Uterus (tissue), 4 donors: ENCODE results near the gene F2RL3. TPM values are rescaled to one million over a fixed set of nuclear protein-coding genes. Genes with fewer than 3 reads are reported as not detected.

Experiments used
- DNase-seq, 2 donors: peaks; one replicate each; pipeline ENCODE4 v3.0.0-alpha.2; 2019 to 2020
- H3K27ac ChIP-seq, 2 donors: fragments of 200-600 bp; sonication (generic); 1 replicate in 1 of 2; 2 replicates in 1 of 2; pipeline ENCODE4 v1.5.1; 2016 to 2018
- H3K27me3 ChIP-seq, 2 donors: fragments of 200-600 bp; sonication (generic); one replicate each; pipeline ENCODE4 v1.5.1; 2018 to 2019; ENCODE audit warnings: control low read depth in 1 of 2
- H3K36me3 ChIP-seq, 2 donors: fragments of 200-600 bp; sonication (generic); one replicate each; pipeline ENCODE4 v1.5.1; 2019; ENCODE audit warnings: control low read depth in 1 of 2
- H3K4me1 ChIP-seq, 2 donors: fragments of 200-600 bp; sonication (generic); one replicate each; pipeline ENCODE4 v1.5.1; 2018 to 2019; ENCODE audit warnings: control low read depth in 1 of 2
- H3K4me3 ChIP-seq, 2 donors: fragments of 200-600 bp; sonication (generic); 1 replicate in 1 of 2; 2 replicates in 1 of 2; pipeline ENCODE4 v1.5.1; 2018 to 2019; ENCODE audit warnings: mild to moderate bottlenecking in 1 of 2
- H3K9me3 ChIP-seq, 2 donors: fragments of 200-600 bp; sonication (generic); one replicate each; pipeline ENCODE4 v1.5.1; 2019; ENCODE audit warnings: control low read depth in 1 of 2
- POLR2A ChIP-seq, 2 donors: fragments of 450-650 bp; IDR thresholded peaks; one replicate each; pipeline ENCODE4 v1.6.1; 2016; ENCODE audit warnings: antibody characterized with exemption in 2 of 2, mild to moderate bottlenecking in 1 of 2, moderate library complexity in 1 of 2
- intact Hi-C: fragments of 100-400 bp; cut with DNase I; formaldehyde crosslinking; loops from one replicate; pipeline ENCODE4 v1.15.1; 2023; ENCODE audit warnings: low total_unique reads
- total RNA-seq, 4 donors: library from RNA; depleted of rRNA in 3 of 4; stranded (reverse); fragments of >200 nt in 3 of 4; gene quantifications; one replicate each; pipeline versions ENCODE4 v1.1.0 to v1.2.4, GENCODE V29; 2014 to 2023
- TF ChIP-seq, protein P1 (sequence below), 4 experiments: fragments of 200-600 bp in 2 of 4; fragments of 450-650 bp in 2 of 4; sonication (generic) in 2 of 4; IDR thresholded peaks; one replicate each; pipeline ENCODE4 v1.5.1; 2016 to 2019; ENCODE audit warnings: antibody characterized with exemption in 4 of 4, mild to moderate bottlenecking in 2 of 4, moderate library complexity in 1 of 4
- donor health status: DM: yes; HTN: yes; CAD: no.

F2RL3 gene
- total RNA-seq, 4 donors from 2014 or later = 0.07 to 20.0 (median 6.3) TPM

DNA sequence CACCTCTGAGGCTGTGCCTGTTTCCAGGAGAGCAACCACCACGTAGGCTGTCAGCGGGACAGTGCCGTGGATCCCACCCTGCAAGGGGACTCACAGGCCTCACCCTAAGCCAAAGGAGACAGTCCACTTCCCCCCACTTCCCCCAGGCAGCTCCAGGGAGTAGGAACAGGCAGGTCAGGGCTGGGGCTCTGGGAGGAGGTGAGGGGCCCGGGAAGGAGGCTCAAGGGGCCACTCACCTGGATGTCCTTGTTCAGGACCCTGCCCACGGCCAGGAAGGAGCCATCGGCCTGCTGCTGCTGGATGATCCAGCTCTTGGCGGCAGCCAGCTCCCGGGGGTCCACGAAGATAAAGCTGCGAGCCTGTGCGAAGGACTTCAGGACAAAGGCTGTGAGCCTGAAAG lies 25.6 kb downstream of the F2RL3 start:
- peaks cover 0 to 9% of the 10 kb centered on the region in 2 donors for H3K9me3 ChIP-seq
- no peak for DNase-seq
- intact Hi-C loops = no loop called here

DNA sequence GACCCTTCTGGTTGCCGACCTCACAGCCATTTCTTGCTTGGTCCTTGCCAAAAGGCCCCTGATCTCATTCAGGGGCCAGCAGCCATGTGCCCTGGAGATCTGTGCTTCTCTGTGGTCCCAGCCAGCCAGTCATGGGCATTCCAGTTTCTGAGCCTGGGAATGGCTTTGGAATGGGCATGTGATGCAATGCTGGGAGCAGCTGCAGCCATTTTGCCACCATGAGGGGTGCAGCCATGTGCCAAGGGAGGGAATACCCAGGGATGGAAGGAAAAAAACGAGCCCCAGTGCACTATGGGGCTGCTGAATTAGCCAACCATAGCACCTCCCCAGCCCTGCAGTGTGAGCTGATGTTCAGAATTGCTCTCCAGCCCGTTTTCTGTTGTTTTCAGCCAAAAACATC lies 26.3 kb downstream of the F2RL3 start:
- Histone ChIP-seq H3K4me3 (no peak overlapping the region), H3K4me1 (no peaks in the 10 kb centered on the region), H3K9me3 (peaks cover 0 to 9% of the 10 kb centered on the region in 2 donors), H3K27ac (no peak overlapping the region), H3K36me3 (no peaks in the 10 kb centered on the region), H3K27me3 (no peaks in the 10 kb centered on the region)
- DNase-seq = no peak
- intact Hi-C loops = no loop called here
- TF ChIP-seq, protein P1, sequence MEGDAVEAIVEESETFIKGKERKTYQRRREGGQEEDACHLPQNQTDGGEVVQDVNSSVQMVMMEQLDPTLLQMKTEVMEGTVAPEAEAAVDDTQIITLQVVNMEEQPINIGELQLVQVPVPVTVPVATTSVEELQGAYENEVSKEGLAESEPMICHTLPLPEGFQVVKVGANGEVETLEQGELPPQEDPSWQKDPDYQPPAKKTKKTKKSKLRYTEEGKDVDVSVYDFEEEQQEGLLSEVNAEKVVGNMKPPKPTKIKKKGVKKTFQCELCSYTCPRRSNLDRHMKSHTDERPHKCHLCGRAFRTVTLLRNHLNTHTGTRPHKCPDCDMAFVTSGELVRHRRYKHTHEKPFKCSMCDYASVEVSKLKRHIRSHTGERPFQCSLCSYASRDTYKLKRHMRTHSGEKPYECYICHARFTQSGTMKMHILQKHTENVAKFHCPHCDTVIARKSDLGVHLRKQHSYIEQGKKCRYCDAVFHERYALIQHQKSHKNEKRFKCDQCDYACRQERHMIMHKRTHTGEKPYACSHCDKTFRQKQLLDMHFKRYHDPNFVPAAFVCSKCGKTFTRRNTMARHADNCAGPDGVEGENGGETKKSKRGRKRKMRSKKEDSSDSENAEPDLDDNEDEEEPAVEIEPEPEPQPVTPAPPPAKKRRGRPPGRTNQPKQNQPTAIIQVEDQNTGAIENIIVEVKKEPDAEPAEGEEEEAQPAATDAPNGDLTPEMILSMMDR (IDR thresholded peaks at IDR 0.05) = no peak

More for the DNA sequence above, 25.6 kb downstream of the F2RL3 start:
- no peaks in the 10 kb centered on the region for H3K36me3 ChIP-seq
- H3K27me3 ChIP-seq = no peaks in the 10 kb centered on the region
- H3K4me3 ChIP-seq = no peak overlapping the region
- TF ChIP-seq, protein P1 (IDR thresholded peaks at IDR 0.05) = no peak
- H3K27ac ChIP-seq = no peak overlapping the region
- no peaks in the 10 kb centered on the region for H3K4me1 ChIP-seq

DNA sequence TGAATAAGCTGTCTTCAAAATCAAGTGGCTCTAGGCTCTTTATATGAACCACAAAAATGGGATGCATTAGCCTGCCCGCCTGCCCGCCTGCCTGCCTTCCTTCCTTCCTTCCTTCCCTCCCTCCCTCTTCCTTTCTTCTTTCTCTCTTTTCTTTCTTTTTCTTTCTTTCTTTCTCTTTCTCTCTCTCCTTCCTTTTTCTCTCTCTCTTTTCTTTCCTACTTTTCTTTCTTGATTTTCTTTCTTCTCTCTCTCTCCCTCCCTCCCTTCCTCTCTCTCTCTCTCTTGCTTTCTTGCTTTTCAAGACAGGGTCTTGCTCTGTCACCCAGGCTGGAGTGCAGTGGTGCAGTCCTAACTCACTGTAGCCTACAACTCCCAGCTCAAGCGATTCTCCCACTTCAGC lies 26.9 kb downstream of the F2RL3 start:
- Histone ChIP-seq H3K4me3 (no peak overlapping the region), H3K9me3 (peaks cover 0 to 9% of the 10 kb centered on the region in 2 donors), H3K4me1 (no peaks in the 10 kb centered on the region), H3K27me3 (no peaks in the 10 kb centered on the region), H3K27ac (no peak overlapping the region), H3K36me3 (no peaks in the 10 kb centered on the region)
- intact Hi-C loops = no loop called here
- DNase-seq = no peak
- no peak for TF ChIP-seq POLR2A (IDR thresholded peaks at IDR 0.05)
- TF ChIP-seq, protein P1 (IDR thresholded peaks at IDR 0.05) = no peak

DNA sequence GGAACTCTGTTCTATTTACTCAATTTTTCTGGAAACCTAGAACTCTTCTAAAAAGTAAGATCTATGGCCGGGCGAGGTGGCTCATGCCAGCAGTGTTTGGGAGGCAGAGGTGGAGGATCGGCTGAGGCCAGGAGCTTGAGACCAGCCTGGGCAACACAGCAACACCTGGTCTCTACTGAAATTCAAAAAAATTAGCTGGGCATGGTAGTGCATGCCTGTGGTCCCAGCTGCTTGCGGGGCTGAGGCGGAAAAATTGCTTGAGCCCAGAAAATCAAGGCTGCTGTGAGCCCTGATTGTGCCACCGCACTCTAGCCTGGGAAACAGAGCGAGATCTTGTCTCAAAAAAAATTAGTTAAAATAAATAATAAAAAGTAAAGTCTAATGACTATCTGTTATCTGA lies 28.6 kb downstream of the F2RL3 start:
- intact Hi-C loops = no loop called here
- no peaks in the 10 kb centered on the region for H3K4me1 ChIP-seq
- H3K9me3 ChIP-seq = peaks cover 0 to 9% of the 10 kb centered on the region in 2 donors
- TF ChIP-seq, protein P1 (IDR thresholded peaks at IDR 0.05) = no peak
- no peak for TF ChIP-seq POLR2A (IDR thresholded peaks at IDR 0.05)
- H3K27ac ChIP-seq = no peak overlapping the region
- no peaks in the 10 kb centered on the region for H3K36me3 ChIP-seq
- no peak for DNase-seq
- no peak overlapping the region for H3K4me3 ChIP-seq
- H3K27me3 ChIP-seq = no peaks in the 10 kb centered on the region

DNA sequence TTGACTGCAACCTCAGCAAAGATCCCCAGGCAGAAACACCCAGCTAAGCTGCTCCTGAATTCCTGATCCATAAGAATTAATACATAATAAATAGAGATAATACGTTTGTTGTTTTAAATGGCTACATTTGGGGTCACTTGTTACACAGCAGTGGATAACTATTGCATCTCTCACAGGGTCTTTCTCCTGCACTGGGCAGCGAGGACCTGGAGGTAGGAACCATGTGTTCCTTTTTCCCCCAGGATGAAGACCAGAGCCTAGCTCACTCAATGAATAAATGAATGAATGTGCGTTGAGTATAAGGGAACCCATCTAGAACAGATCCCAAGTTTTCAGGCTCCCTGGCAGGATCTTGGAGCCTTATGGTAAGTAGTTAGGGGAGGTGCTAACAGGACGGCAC lies 30.7 kb downstream of the F2RL3 start:
- intact Hi-C loops = no loop called here
- Histone ChIP-seq H3K4me1 (no peaks in the 10 kb centered on the region), H3K27ac (no peak overlapping the region), H3K36me3 (no peaks in the 10 kb centered on the region), H3K4me3 (no peak overlapping the region), H3K9me3 (no peaks in the 10 kb centered on the region), H3K27me3 (no peaks in the 10 kb centered on the region)
- TF ChIP-seq POLR2A (IDR thresholded peaks at IDR 0.05) = no peak
- TF ChIP-seq, protein P1 (IDR thresholded peaks at IDR 0.05) = no peak
- DNase-seq = no peak
